ENCODE results near the gene RAB7A.

RAB7A gene

DNA sequence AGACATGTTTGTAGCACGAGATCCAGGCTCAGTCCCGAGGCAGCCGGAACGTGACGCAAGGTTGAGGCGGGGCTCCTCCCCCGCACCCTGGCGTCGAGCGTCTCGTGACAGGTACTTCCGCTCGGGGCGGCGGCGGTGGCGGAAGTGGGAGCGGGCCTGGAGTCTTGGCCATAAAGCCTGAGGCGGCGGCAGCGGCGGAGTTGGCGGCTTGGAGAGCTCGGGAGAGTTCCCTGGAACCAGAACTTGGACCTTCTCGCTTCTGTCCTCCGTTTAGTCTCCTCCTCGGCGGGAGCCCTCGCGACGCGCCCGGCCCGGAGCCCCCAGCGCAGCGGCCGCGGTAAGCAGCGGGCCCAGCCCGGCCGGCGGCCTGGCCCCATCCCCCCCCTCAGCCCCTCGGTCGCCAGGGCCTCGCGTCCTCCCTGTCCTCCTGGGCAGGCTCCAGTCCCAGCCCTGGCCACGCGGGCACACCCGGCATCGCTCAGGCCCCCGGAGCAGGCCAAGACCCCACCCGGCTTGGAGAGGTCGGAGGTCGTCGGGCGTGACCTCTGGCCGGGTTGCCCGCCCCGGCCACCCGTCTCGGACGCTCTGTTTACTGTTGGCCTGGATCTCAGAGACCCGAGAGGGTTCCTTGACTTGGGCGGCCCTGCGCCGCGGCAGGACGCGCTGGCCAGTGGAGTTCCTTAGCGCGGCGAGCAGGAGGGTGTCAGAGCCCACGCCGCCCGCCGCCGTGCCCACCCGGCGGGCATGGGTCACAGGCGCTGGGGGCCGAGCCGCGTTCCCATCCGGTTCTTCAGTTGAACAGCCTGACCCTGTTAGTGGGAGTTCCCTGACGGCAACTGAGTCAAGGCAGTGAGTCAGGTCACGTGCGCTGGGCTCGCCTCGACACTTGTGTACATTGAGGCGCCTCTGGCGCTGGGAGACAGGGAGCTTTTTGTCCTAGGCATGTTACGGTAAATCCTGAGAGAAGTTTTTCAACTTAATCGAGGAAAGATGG, at the start of gene RAB7A:
RAB7A (plus strand) TSS at position 161 of the 994 bp plus-strand sequence. CDS start 69,185 bp downstream, outside the sequence.
- DNase-seq (ENCODE audit: low read depth) = peak; percentile 96

DNA sequence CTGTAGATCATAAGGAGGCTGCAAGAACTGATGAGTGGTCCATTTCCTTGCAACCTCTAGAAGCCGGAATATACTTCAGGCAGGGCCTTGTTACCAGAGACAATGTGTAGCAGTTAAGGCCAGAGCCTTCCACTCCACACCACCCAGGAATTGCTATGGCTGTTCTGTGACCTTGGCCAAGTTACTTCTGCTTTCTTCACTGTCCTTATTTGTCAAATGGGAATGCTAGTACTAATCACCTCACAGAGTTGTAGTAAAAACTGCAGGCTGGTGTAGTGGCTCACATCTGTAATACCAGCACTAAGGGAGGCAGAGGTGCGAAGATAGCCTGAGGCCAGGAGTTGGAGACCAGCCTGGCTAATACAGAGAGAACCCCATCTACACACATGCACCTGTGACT, 46.6 kb upstream of the RAB7A start:
- DNase-seq (ENCODE audit: low read depth) = no peak

- DNase-seq (ENCODE audit: low read depth) = peak; percentile 94
Measured at GRCh38 chr3:128680603-128681368, 45.2 kb upstream of the RAB7A start.

- no peak for DNase-seq (ENCODE audit: low read depth)
Measured at GRCh38 chr3:128681369-128681829, 44.6 kb upstream of the RAB7A start.

DNA sequence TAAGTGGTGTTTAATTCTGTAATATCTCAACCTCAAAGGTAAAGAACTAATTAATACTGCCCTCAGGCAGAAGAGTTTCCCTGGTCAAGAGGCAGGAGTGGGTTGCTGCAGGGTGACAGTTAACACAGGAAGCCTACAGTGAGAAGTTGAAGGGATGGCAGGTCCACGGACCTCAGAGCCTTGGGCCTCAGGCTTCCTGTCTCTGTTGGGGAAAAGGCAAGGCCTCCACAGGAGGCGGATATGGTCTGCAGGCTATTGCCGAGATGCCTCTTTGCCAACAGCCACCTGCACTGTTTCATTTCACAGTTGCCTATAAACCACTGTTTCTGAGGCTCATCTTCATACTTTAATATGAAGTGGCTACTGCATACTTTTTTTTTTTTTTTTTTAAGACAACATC, 42.0 kb upstream of the RAB7A start:
- no peak for DNase-seq (ENCODE audit: low read depth)

DNA sequence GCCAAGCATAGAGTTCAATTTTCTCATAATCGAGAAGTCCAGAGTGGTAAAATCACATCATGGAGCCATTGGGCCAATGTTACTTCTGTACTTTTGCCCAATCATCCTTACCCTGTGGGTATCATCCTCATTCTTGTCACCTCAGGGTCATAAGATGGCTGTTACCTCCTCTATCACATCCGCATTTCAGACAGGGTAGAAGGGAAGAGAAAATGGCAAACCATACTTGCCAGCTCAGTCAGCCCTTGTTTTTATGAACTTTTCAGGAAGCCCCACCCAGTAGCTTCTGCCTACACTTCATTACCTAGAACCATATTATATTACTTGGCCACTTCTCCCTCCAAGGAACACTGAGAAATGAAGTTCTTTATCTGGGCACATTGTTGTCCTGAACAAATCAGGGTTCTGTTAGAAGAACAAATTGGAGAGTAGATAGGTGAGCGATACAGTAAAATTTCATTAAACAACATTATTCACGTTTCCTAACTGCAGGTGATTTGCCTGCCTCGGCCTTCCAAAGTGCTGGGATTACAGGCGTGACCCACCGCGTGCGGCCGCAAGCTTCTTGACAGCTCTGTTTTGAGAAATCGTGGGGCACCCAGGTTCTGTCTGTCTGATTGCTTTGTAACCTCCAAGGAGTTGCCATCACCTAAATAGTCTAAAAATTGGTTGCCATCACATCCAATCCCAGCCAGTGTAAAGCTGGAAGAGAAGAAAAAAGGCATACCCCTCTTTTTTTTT, 40.8 kb upstream of the RAB7A start:
- DNase-seq (ENCODE audit: low read depth) = no peak

DNA sequence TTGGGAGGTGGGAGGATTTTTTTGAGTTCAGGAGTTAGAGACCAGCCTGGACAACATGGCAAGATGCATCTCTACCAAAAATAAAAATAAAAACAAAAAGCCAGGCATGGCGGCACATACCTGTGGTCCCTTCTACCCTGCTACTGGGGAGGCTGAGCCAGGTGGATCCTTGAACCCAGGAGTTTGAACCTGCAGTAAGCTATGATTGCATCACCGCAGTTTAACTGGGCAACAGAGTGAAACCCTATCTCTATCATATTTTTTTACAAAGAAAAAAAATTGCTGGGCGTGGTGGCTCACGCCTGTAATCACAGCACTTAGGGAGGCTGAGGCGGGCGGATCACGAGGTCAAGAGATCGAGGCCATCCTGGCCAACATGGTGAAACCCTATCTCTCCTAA, 39.5 kb upstream of the RAB7A start:
- no peak for DNase-seq (ENCODE audit: low read depth)

DNA sequence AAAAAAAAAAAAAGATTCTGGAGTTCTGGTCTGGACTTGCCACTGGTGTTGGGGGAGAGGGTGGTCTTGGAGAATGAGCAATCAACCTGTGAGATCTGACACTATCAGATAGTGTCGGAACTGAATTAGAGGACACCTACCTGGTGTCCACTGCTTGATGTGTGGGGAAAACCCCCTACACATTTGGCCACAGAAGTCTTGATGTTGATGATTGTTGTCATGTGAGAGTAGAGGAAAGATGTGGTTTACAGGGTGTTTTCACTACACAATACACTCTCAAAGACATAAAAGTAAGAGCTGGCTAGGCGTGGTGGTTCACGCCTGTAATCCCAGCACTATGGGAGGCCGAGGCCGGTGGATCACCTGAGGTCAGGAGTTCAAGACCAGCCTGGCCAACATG, 36.9 kb upstream of the RAB7A start:
- DNase-seq (ENCODE audit: low read depth) = no peak

DNA sequence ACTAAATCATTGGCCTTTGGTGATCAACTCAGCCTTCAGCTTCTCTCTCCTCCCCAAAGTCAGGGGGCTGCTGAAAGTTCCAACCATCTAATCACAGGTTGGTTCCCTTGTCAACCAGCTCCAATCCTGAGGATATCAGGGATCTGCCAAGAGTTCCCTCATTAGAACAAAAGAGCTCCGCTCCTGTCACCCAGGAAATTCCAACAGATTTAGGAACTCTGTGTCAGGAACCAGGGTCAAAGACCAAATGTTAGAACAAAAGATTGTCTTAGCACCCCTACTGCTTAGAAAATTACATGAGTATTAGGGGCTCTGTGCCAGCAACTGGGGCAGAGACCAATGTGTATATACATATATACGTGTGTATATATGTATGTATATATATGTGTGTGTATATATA, 32.3 kb upstream of the RAB7A start:
- DNase-seq (ENCODE audit: low read depth) = no peak

GRCh38 chr3:128697341-128697740, 28.6 kb upstream of the RAB7A start:
- no peak for DNase-seq (ENCODE audit: low read depth)

DNA sequence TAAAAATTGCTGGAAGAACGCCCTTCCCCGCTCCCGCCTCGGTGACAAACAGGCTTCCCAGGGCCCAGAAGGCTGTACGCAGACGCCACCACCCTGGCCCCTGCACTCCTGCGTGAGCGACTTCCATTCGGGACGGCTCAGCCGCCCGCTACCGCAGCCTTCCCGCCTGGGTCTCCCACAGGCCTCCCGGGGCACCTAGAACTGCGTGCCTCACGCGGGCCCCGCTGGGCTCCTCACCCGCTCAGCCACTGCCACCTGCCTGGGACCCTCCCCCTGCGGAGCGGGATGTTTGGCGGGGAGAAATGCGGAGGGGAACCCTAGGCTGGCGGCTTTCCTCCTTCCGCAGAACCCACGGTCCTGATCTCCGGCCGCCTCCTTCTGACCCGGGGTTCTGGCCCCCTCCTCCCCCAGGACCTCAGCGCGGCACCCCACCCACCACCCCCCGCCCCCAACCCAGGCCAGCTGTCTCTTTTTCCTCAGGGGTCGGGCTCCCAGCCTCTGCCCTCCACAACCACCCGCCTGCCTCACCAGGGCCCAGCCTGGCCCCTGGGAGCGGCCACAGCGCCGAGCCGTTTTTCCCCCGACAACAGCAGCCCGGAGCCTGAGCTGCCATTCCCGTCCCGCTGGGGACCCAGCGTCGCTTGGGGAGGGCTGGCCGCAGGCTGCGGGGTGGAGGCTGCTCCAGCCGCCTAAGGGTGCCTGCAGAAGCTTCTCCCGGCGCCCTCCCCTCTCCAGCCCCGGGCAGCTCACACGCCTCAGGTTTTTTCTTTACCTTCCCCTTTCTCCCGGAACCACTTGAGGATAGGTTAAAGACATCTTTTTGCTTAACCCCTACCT, 27.6 kb upstream of the RAB7A start:
- DNase-seq (ENCODE audit: low read depth) = no peak

GRCh38 chr3:128701342-128702212, 24.4 kb upstream of the RAB7A start:
- no peak for DNase-seq (ENCODE audit: low read depth)

GRCh38 chr3:128702391-128702790, 23.6 kb upstream of the RAB7A start:
- no peak for DNase-seq (ENCODE audit: low read depth)

DNA sequence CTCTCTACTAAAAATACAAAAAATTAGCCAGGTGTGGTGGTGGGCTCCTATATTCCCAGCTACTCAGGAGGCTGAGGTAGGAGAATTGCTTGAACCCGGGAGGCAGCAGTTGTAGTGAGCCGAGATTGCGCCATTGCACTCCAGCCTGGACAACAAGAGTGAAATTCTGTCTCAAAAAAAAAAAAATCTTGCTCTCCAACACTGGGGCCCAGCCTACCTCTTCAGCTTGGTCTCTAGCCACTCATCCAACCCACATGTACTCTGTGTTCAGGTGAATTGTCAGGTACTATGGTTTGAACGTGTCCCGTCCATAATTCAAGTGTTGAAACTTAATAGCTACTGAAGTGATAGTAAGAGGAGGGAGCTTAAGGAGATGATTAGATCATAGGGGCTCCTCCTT, 22.4 kb upstream of the RAB7A start:
- no peak for DNase-seq (ENCODE audit: low read depth)

- DNase-seq (ENCODE audit: low read depth) = no peak
Measured at GRCh38 chr3:128706086-128706615, 19.8 kb upstream of the RAB7A start.

GRCh38 chr3:128707928-128708494, 18.0 kb upstream of the RAB7A start:
- DNase-seq (ENCODE audit: low read depth) = no peak

GRCh38 chr3:128709038-128709437, 16.9 kb upstream of the RAB7A start:
- DNase-seq (ENCODE audit: low read depth) = no peak

- DNase-seq (ENCODE audit: low read depth) = no peak
Measured at GRCh38 chr3:128709506-128710210, 16.3 kb upstream of the RAB7A start.

All from stimulated activated CD8-positive, alpha-beta memory T cell treated with anti-CD3 and anti-CD28 coated beads, Interleukin-12 subunit alpha, Interleukin-12 subunit beta, amount 100 ng/mL, for 4 hours (primary cell).